ENCODE measurements around the gene PTPRH.

The PTPRH gene, protein sequence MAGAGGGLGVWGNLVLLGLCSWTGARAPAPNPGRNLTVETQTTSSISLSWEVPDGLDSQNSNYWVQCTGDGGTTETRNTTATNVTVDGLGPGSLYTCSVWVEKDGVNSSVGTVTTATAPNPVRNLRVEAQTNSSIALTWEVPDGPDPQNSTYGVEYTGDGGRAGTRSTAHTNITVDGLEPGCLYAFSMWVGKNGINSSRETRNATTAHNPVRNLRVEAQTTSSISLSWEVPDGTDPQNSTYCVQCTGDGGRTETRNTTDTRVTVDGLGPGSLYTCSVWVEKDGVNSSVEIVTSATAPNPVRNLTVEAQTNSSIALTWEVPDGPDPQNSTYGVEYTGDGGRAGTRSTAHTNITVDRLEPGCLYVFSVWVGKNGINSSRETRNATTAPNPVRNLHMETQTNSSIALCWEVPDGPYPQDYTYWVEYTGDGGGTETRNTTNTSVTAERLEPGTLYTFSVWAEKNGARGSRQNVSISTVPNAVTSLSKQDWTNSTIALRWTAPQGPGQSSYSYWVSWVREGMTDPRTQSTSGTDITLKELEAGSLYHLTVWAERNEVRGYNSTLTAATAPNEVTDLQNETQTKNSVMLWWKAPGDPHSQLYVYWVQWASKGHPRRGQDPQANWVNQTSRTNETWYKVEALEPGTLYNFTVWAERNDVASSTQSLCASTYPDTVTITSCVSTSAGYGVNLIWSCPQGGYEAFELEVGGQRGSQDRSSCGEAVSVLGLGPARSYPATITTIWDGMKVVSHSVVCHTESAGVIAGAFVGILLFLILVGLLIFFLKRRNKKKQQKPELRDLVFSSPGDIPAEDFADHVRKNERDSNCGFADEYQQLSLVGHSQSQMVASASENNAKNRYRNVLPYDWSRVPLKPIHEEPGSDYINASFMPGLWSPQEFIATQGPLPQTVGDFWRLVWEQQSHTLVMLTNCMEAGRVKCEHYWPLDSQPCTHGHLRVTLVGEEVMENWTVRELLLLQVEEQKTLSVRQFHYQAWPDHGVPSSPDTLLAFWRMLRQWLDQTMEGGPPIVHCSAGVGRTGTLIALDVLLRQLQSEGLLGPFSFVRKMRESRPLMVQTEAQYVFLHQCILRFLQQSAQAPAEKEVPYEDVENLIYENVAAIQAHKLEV

DNA sequence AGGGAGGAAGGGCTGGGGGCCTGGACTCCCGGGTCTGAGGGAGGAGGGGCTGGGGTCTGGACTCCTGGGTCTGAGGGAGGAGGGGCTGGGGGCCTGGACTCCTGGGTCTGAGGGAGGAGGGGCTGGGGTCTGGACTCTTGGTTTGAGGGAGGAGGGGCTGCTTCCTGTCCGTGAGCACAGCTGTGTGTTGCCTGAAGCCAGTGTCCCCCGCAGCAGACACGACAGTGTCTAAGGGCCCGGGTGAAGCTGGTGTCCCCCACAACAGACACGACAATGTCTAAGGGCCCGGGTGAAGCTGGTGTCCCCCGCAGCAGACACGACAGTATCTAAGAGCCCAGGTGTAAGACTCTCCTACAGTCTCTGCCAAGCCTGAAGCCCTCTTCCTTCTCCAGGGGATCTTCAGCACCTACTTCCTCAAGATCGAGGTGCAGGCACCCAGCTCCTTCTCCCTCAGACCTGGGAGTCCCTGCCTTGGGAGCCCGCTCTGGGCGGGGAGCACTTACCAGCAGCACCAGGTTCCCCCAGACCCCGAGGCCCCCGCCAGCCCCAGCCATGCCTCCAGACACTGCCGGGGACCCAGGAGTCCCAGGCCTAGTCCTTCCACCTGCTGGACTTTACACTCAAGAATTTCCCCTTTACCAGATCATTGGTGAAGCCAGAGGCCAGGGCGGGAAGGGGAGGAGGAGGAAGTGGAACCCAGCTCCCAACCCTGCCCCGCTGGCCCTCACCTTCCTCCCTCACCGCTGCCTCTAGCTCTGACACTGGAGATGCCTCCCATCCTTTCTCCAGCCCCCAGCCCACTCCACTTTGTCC, at the start of gene PTPRH:
Gene PTPRH (minus strand): TSS at position 622 of the 813 bp plus-strand sequence. CDS start 68 bp downstream, at position 554.
- DNase-seq = no peak

DNA sequence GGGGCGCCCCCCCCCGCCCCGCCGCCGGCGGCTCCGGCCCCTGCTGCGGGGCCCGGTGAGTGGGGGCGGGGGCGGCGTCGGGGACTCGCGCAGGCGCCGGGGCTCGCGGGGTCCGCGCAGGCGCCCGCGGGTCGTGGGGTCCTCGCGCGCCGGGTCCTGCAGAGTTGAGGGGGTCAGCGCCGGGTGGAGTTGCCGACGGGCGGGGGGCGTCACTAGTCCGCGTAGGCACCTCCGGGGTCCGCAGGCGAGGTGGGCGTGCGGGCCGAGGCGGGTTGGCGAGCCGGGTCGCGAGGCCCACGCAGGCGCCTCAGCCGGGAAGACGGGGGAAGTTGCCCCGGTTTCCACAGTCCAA, 49.2 kb upstream of the PTPRH start:
- DNase-seq = no peak

DNA sequence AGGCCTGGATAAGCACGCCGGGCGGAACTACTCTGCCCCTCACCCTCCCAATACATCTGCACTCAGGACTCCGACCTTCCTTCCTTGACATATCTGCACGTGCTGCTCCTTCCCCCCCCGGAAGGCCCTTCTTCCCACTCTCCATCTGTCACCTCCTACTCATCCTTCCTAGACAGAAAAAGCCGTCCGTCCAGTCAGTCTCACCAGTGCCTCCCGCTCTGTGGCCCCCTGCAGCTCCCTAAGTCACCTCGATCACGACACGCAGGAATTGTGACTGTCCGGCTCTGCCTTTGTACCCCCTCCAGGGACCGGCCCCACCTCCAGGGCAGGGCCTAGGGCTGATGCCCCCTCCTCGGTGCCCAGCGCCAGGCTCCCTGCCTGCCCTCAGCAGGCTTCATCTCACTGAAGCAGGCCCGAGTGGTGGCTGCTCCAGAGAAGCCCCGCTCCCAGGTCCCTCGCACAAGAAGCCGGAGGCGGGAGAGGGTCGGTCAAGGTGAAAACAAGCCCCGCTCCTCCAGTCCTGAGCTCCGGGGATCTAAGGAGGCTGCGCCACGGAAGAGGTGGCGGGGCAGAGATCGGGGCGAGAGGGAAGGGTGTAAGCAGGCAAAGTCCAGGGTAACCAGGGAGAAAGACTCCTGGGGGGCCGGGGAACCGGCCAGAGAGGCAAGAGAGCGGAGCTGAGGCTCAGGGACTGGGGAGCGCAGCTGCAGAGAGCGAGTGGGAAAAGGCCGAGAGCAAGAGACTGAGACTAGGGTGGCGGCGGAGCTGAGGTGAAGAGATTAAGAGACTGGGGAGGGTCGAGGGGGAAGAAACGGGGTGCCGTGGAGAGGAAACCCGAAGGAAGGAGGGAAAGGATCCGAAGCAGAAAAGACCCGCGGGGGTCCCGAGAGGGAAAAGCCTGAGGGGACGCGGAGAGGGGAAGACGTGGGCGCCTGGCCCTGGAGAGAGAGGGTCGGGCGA, 48.4 kb upstream of the PTPRH start:
- no peak for DNase-seq

DNA sequence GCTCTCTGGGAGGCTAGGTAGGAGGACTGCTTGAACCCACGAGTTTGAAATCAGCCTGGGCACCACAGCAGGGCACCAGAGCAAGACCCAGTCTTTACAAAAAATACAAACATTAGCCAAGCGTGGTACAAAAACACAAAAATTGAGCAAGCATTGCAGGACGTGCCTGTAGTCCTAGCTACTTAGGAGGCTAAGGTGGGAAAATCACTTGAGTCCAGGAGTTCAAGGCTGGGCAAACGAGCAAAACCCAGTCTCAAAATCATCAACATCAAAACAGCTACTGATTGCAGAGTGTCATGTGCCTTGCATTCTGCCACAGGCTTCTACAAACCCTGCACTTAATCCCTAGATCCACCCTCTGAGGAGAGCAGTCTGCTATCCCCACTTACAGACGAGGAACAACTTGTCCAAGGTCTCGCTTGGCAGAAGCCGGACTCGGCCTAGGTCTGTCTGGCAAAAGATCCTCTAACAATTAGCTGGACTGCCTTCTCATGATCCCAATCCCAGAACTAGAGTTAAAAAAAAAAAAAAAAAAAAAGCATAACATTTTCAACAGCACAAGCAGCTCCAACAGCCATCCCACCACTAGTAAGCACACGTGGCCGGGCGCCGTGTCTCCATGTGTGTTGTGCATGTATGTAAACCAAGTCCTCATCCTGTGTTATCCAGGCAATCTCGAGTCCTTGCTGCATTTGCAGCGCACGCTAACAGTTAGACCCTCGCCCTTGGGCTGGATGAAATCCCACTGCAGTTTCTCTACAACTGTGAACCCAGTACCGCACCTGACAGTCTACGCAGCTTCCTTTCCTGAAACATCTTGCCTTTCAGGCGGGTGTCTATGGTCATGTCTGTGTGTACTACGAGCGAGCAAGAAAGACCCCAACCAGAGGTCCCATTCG, 47.5 kb upstream of the PTPRH start:
- DNase-seq = no peak

DNA sequence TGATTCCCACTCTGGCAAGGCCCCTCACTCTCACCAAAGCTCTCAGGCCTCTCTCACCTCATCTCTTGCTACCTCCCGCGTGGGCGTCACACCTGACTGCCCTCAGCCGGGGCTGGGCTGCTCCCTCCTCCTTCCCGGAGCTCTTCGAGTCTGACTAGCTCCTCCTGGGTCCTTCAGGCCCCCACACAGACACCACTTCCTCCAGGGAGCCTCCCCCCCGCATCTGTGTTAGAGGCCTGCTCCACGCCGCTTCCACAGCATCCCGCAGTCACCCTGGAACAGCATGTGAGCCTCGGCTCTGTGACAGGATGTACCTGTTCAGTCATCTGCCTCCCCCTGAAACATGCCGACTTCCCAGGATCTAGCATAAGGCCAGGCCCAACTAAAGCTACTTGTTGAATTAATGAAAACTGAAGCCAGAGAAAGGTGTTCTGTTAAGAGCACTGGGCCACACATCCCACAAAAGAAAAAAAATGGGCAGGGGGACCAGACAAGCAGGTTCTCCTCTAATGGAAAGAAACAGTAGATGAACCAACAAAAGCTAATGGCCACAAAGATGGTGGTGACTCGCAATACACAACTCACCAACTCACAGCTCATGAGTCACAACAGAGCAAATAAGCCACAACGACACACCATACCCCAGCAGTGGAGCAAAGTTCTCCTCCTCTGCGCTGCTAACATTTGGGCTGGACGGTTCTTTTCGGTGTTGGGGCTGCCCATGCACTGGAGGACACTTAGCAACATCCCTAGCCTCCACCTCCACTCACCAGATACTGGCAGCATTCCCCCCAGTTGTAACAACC, 46.5 kb upstream of the PTPRH start:
- DNase-seq = no peak

DNA sequence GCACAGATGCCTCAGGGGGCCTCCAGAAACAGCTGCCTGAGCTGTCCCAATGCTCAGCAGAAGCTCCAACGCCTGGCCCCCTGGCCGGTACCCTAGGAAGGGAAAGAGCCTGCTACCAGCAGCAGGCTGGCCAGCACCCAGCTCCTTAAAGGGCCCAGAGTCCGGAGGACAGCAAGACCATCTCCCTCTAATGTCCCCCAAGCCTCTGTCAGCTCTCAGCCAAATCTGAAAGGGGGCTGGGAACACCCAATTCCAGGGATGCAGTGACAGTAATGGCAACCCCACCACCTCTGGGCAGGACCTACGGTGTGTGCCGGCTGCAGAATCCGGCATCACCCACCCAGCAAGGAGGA, 45.3 kb upstream of the PTPRH start:
- no peak for DNase-seq

DNA sequence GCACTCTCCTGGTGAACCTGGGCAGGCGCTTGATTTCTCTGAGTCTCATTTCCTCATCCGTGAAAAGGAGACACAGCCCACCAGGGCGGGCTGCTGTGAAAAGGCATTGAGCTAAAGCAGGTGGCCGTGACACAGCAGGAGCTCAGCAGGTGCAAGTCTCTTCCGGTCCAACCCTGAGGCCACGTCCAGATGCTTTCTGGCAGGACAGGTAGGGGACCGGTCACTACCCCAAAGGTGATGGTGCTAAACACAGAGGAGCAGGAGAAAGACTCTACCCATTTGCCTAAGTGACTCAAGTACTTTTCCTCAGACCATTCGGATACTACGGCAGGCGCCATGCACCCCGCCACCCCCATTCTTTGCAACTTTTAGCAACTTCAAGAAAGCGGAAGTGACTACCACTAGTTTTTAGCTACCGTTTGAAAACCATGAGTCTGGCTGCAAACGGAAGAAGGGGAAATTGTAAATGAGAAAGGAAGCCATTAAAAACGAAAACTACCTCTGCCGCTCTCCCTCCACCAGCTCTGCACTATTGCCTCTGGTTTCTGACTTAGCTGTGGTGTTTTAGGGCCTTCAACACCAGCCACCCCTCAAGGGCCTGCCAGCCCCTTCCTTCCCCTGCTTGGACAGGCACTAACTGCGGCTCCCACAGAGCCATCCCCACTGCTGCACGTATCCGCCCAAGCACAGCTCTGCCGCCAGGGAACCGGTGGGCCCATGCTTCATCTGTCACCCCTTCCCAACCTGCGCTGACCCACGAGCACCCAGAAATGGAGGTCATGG, 44.7 kb upstream of the PTPRH start:
- DNase-seq = no peak

DNA sequence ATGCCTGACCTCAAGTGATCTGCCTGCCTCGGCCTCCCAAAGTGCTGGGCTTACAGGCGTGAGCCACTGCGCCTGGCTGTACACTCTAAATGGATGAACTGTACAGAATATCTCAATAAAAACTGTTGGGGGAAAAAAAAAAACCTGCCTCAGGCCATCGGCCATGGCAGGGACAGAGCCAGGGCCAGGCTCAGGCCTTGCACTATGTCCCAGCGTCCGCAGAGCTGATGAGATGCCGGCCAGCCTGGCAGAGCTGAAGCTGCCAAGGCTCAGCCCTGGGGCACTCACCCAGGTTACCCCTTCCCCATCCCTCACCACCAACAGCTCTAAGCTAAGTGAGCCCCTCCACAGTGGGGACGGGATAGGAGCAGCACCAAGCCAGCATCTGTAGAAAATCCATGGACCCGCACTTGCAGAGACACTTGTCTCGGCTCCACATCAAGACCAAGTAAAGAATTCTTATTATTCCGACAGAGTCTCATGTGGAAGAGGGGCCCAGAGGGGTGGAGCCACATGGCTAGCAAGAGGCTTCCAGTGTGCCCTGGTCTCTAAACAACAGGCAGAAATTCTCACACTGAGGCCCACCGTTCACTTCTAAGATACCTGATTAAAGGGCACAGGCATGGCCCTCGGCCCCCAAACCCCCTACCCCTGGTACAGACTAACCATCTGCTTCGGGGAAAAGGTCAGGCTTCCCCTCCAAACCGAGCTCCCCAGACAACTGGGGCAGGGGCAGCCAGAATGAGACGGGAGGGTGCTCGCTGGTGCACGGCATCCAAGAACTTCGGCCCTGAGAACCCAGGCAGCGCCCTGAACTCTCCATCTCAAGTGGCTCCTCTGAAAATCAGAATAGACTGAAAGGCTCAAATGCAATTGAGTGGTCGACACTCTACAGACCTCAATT, 43.7 kb upstream of the PTPRH start:
- no peak for DNase-seq

DNA sequence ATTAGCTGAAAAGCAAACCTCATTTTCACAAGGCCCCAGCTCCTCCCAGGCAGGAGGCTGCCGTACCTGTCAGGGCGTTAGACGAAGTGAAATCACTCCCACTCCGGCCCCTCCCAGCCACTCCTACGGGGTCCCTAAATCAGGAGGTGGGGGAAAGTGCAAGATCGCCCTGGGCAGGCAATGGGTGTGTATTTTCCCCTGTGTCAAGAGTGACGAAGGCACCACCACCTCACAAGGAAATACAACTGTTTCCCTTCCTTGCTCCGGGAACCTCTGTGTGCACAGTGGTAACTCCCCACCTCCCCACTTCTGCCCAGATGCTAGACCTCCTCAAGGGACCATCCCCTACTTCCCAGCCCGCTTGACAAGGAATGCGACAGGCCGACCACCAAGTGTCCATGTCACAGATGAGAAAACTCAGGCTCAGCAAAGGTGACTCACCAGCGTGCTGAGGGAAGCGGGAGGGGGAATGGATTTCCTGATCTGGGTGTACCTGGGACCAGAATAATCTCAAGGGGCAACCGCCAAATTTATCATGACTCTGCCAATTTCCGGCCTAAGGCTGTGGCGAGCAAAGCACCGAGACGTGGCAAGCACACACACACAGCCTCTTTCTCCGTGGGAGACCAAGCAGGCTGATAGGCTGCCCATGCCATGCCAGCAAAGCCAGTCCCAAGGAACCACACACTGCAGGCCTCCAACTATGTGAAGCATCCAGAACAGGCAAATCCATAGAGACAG, 42.2 kb upstream of the PTPRH start:
- no peak for DNase-seq

DNA sequence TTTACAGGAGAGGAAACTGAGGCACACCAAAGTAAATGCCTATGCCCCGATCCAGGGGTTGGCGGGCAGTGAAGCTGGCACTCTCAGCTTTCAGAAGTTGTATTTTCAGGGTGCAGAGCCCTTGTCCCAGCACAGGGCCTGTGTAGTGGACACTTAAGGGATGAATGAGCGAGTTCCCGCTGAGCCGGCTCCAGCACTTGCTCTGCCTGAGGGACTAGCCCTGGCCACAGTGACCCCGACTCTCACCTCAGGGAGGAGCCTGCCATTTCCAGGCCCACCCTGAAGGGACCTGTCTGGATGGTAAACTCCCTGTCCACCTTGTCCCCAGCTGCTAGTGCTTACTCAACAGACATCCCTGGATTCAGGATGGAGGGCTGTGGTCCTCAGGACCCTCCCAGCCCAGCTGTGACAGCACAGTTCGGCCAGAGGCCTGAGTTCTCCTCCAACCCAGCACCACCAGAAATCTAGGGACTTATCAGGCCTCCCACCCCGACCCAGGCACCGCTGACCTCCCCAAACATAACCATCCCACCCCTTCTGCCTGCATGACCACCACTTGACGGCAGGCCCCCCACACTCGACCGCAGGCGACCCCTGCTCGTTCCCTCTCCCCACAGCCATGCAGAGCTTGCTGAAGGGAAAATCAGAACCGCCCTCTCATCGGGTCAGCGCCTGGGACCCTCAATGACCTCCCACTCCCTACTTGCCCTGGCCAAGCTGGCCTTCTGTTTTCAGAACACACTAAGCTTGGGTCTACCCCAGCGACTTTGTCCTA, 41.1 kb upstream of the PTPRH start:
- no peak for DNase-seq

DNA sequence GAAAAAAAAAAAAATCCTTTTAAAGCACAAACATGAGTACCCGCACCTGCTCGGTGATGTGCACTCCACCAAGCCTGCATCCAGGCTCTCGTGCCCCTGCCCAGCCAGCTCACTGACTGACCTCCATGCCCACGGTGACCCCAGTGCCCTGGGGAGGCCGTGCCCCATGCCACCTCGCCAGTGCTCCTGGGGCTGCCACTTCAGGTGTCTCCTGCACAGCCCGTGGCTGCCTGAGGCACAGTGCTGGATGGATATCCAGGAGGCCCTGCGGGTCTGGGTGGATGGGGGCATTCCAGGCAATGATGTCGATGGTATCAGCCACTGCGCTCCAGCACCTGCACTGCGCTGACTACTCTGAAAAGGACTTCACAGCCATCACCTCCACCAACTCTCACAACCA, 40.5 kb upstream of the PTPRH start:
- DNase-seq = no peak

DNA sequence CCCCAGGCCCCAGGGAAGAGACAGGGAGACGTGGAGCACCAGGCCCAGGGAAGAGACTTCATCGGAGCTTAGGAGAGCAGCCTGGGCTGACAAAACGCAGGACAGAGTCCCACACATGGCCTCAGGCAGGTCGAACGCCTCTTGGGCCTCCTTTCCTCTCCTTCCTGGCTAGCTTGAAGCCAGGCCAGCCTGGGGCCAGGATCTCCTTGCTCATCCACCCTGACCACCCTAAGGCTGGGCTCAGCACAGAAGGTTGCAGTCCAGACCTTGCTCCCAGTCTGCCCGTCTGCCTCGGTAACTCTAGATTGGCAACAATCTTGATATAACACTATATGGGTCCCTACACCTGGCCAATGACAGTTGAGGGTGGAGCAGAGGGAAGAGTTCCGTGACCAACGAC, 39.4 kb upstream of the PTPRH start:
- DNase-seq = no peak

DNA sequence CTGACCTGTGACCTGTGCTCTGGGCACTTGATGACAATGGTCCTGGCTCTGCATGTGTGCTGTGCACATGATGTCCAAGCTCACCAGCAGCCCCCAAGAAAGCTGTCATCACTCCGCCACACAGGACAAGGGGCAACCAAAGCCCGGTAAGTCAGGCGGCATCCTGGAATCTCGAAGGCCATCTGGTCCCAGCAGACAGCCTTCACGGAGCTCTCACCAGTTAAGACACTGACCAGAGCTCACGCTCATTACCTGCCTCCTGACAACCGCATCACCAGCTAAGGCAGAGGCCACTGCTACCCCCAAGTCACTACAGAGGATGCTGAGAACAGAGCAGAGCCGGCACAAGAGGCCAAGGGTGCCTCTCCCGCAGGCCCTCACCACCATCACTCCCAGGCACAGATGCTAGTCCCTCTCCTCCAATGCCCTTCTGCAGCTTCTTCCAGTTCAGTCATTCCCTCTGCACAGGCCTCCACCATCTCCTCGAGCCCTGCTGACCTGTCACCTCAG, 38.9 kb upstream of the PTPRH start:
- DNase-seq = no peak

DNA sequence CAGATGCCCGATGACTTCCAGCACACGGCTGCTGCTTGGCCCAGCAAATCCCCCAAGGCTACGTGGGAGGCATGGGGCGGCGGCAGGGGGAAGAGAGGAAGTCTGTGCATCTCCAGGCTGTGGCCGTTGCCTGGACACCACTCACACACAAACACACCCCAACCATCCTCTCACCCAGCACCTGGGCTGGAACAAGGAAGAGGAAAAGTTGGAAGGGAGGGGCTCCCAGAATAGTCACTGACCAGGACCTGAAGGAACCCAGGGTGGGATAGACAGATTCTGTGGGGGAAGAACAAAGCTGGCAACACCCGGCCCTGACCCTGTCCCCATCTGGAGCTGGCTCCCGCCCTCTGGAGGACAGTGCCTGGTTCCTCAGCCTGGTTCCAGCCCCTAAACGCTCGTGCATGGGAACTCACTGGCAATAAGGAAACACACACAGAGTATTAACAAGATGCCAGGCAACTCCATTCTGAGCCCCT, 38.4 kb upstream of the PTPRH start:
- no peak for DNase-seq

All from NCI-H526 treated with DMSO at 0.1 percent for 48 hours (cell line).